Esophagus squamous epithelium (tissue), 5 donors: ENCODE results near the gene B4GALT5. TPM values are rescaled to one million over a fixed set of nuclear protein-coding genes. Genes with fewer than 3 reads are reported as not detected.

ENCODE experiments used
- DNase-seq: peaks from one replicate; lab custom pipeline; 2025; lab: John Stamatoyannopoulos, UW
- H3K27ac ChIP-seq, 4 donors: fragments of 200-600 bp; sonication (generic); one replicate each; pipeline ENCODE4 v1.5.1; 2016 to 2019; ENCODE audit warnings: mild to moderate bottlenecking in 1 of 4
- H3K27me3 ChIP-seq, 4 donors: fragments of 200-600 bp; sonication (generic); 1 replicate in 3 of 4; 2 replicates in 1 of 4; pipeline versions ENCODE4 v1.5.1 to v1.6.0; 2017 to 2021; ENCODE audit warnings: antibody characterized with exemption in 1 of 4
- H3K36me3 ChIP-seq, 3 donors: fragments of 200-600 bp; sonication (generic); one replicate each; pipeline ENCODE4 v1.5.1; 2016 to 2019
- H3K4me1 ChIP-seq, 3 donors: fragments of 200-600 bp; sonication (generic); one replicate each; pipeline ENCODE4 v1.5.1; 2017 to 2019
- H3K4me3 ChIP-seq, 4 donors: fragments of 200-600 bp; sonication (generic); 1 replicate in 3 of 4; 2 replicates in 1 of 4; pipeline ENCODE4 v1.5.1; 2016 to 2019; ENCODE audit warnings: mild to moderate bottlenecking in 2 of 4, moderate library complexity in 1 of 4
- H3K9me3 ChIP-seq, 3 donors: fragments of 200-600 bp; sonication (generic); one replicate each; pipeline ENCODE4 v1.5.1; 2016 to 2019
- CTCF ChIP-seq, 6 experiments: fragments of 450-650 bp in 4 of 6; fragments of 200-600 bp in 2 of 6; sonication (generic) in 2 of 6; IDR thresholded peaks; one replicate each; pipeline ENCODE4 v1.5.1; 2016 to 2019; ENCODE audit warnings: antibody characterized with exemption in 6 of 6, mild to moderate bottlenecking in 4 of 6, moderate library complexity in 4 of 6
- POLR2A ChIP-seq, 4 donors: fragments of 450-650 bp; IDR thresholded peaks; one replicate each; pipeline ENCODE4 v1.6.1; 2017; ENCODE audit warnings: antibody characterized with exemption in 4 of 4, mild to moderate bottlenecking in 4 of 4, moderate library complexity in 3 of 4
- WGBS, 2 donors: methylation state at CpG; one replicate each; pipeline ENCODE4 v1.1.5; 2018; 5-methylcytosine and 5-hydroxymethylcytosine counted together
- intact Hi-C: fragments of 100-400 bp; cut with DNase I; formaldehyde crosslinking; loops from one replicate; pipeline ENCODE4 v1.15.0; 2022
- total RNA-seq, 4 donors: library from RNA; depleted of rRNA; stranded (reverse); fragments of >200 nt; gene quantifications; one replicate each; pipeline ENCODE4 v1.1.0, GENCODE V29; 2016
- donor health status: DM: yes; HTN: yes; CAD: no.

Gene B4GALT5
- total RNA-seq, 4 donors from 2014 or later, result 24.1 to 34.2 (median 25.7) TPM

- Histone ChIP-seq H3K27me3 (no peaks in the 10 kb centered on the region), H3K36me3 (peaks cover 16 to 41% (median 22%) of the 10 kb centered on the region in 3 donors), H3K9me3 (peaks cover 0 to 13% (median 0%) of the 10 kb centered on the region in 3 donors), H3K4me1 (peaks cover 23 to 65% (median 24%) of the 10 kb centered on the region in 3 donors), H3K4me3 (no peak overlapping the region), H3K27ac (peak overlapping the region in 2 of 4 donors; percentile 42 to 45)
- intact Hi-C loops, result no loop called here
- WGBS, 2 donors, result 67 to 82% methylated on average over 4 to 8 of the region's 8 CpGs
- no peak for DNase-seq
- no peak for TF ChIP-seq POLR2A (IDR thresholded peaks at IDR 0.05)
- TF ChIP-seq CTCF (IDR thresholded peaks at IDR 0.05), result no peak
These were observed 56.4 kb downstream of the B4GALT5 start for GRCh38 chr20:49657118-49657901.

GRCh38 chr20:49656304-49656703 is 57.4 kb downstream of the B4GALT5 start:
- H3K4me3 ChIP-seq, result no peak overlapping the region
- peaks cover 0 to 13% (median 0%) of the 10 kb centered on the region in 3 donors for H3K9me3 ChIP-seq
- TF ChIP-seq CTCF (IDR thresholded peaks at IDR 0.05), result no peak
- no peak for TF ChIP-seq POLR2A (IDR thresholded peaks at IDR 0.05)
- intact Hi-C loops, result no loop called here
- WGBS, 2 donors, result 35 to 70% methylated on average over 7 of the region's 7 CpGs
- peak overlapping the region; percentile 9 to 42 (median 14) for H3K27ac ChIP-seq
- H3K27me3 ChIP-seq, result no peaks in the 10 kb centered on the region
- peaks cover 15 to 55% (median 19%) of the 10 kb centered on the region in 3 donors for H3K4me1 ChIP-seq
- DNase-seq, result no peak
- peaks cover 20 to 51% (median 27%) of the 10 kb centered on the region in 3 donors for H3K36me3 ChIP-seq

- DNase-seq, result no peak
- Histone ChIP-seq H3K27ac (no peak overlapping the region), H3K36me3 (peaks cover 20 to 69% (median 27%) of the 10 kb centered on the region in 3 donors), H3K4me3 (no peak overlapping the region), H3K4me1 (peaks cover 8 to 32% (median 19%) of the 10 kb centered on the region in 3 donors), H3K27me3 (no peaks in the 10 kb centered on the region), H3K9me3 (peaks cover 0 to 13% (median 0%) of the 10 kb centered on the region in 3 donors)
- intact Hi-C loops, result no loop called here
- no peak for TF ChIP-seq CTCF (IDR thresholded peaks at IDR 0.05)
- TF ChIP-seq POLR2A (IDR thresholded peaks at IDR 0.05), result no peak
- WGBS, 2 donors, result 84 to 92% methylated on average over 8 of the region's 8 CpGs
These were observed 59.7 kb downstream of the B4GALT5 start for GRCh38 chr20:49653925-49654434.

- Histone ChIP-seq H3K9me3 (peaks cover 0 to under 1% (median 0%) of the 10 kb centered on the region in 3 donors), H3K27ac (no peak overlapping the region), H3K27me3 (no peaks in the 10 kb centered on the region), H3K4me3 (no peak overlapping the region), H3K36me3 (peaks cover 20 to 95% (median 32%) of the 10 kb centered on the region in 3 donors), H3K4me1 (no peaks in the 10 kb centered on the region)
- intact Hi-C loops, result no loop called here
- 85% methylated on average over 3 of the region's 3 CpGs for WGBS, 2 donors
- TF ChIP-seq CTCF (IDR thresholded peaks at IDR 0.05) (no peak), POLR2A (IDR thresholded peaks at IDR 0.05) (no peak)
- no peak for DNase-seq
These were observed 64.0 kb downstream of the B4GALT5 start for GRCh38 chr20:49649672-49650071.

- no peak overlapping the region for H3K27ac ChIP-seq
- intact Hi-C loops, result no loop called here
- H3K36me3 ChIP-seq, result peaks cover 12 to 95% (median 16%) of the 10 kb centered on the region in 3 donors
- H3K4me1 ChIP-seq, result no peaks in the 10 kb centered on the region
- H3K4me3 ChIP-seq, result no peak overlapping the region
- H3K27me3 ChIP-seq, result no peaks in the 10 kb centered on the region
- TF ChIP-seq CTCF (IDR thresholded peaks at IDR 0.05) (no peak), POLR2A (IDR thresholded peaks at IDR 0.05) (no peak)
- no peak for DNase-seq
- no peaks in the 10 kb centered on the region for H3K9me3 ChIP-seq
- 85 to 91% methylated on average over 6 of the region's 6 CpGs for WGBS, 2 donors
These were observed 66.1 kb downstream of the B4GALT5 start for GRCh38 chr20:49647550-49647949.
